BLaER1 treated with 17β-estradiol and CSF1 and Interleukin-3, amounts not matched to agents 10 nM and 100 nM (cell line): ENCODE data around the gene DCBLD1.

Source experiments
- H3K27ac ChIP-seq, 11 experiments: shearing (Covaris generic); formaldehyde crosslinking; 2 replicates each; pipeline ENCODE4 v1.8.1; 2022
- H3K27me3 ChIP-seq, 11 experiments: shearing (Covaris generic); formaldehyde crosslinking; 2 replicates each; pipeline ENCODE4 v1.8.1; 2022
- H3K36me3 ChIP-seq, 11 experiments: shearing (Covaris generic); formaldehyde crosslinking; 2 replicates each; pipeline ENCODE4 v1.8.1; 2022
- H3K4me1 ChIP-seq, 10 experiments: shearing (Covaris generic); formaldehyde crosslinking; 2 replicates each; pipeline ENCODE4 v1.8.1; 2022
- H3K4me2 ChIP-seq, 11 experiments: shearing (Covaris generic); formaldehyde crosslinking; 2 replicates each; pipeline ENCODE4 v1.8.1; 2022
- H3K4me3 ChIP-seq, 10 experiments: shearing (Covaris generic); formaldehyde crosslinking; 2 replicates each; pipeline ENCODE4 v1.8.1; 2022
- H3K9ac ChIP-seq, 11 experiments: shearing (Covaris generic); formaldehyde crosslinking; 2 replicates each; pipeline ENCODE4 v1.8.1; 2022
- H3K9me3 ChIP-seq, 11 experiments: shearing (Covaris generic); formaldehyde crosslinking; replicated peaks in 1 of 11; 2 replicates each; pipeline ENCODE4 v1.8.1; 2022
- H4K20me1 ChIP-seq, 11 experiments: shearing (Covaris generic); formaldehyde crosslinking; 2 replicates each; pipeline ENCODE4 v1.8.1; 2022
- Cebpa-rat ChIP-seq, 11 experiments: shearing (Covaris generic); IDR thresholded peaks; 2 replicates each; pipeline ENCODE4 v1.8.1; 2022

Gene DCBLD1

GRCh38 chr6:117595099-117595923 is 112.8 kb downstream of the DCBLD1 start:
- Histone ChIP-seq H3K4me3 (no peak overlapping the region), H3K9me3 (peaks cover 18 to 55% (median 42%) of the 10 kb centered on the region in 11 experiments), H3K4me1 (peaks cover 4 to 13% (median 12%) of the 10 kb centered on the region in 10 experiments), H3K27ac (no peak overlapping the region), H3K36me3 (peaks cover 40 to 97% (median 58%) of the 10 kb centered on the region in 11 experiments), H4K20me1 (peaks cover 15 to 60% (median 38%) of the 10 kb centered on the region in 11 experiments; a peak in 19 of 22 replicates), H3K4me2 (no peak overlapping the region), H3K9ac (no peak overlapping the region), H3K27me3 (no peaks in the 10 kb centered on the region)
- TF ChIP-seq Cebpa-rat (IDR thresholded peaks at IDR 0.05) = no peak

DNA sequence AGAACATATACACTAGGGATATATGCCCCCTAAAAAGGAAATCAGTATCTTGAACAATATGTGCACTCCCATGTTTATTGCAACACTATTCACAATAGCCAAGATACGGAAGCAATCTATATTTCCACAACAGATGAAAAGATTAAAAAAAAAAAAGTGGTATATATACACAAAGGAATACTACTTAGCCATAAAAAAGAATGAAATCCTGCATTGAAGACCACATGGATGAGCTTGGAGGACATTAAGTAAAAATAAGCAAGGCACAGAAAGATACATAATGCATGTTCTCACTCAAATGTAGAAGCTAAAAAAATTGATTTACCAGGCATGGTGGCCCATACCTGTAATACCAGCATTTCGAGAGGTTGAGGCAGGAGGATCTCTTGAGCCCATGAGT is 115.3 kb downstream of the DCBLD1 start:
- Histone ChIP-seq H3K9me3 (peaks cover 18 to 39% (median 31%) of the 10 kb centered on the region in 11 experiments), H3K27ac (no peak overlapping the region), H4K20me1 (peaks cover 15 to 48% (median 34%) of the 10 kb centered on the region in 11 experiments; a peak in 16 of 22 replicates), H3K4me3 (no peak overlapping the region; a peak in 1 of 20 replicates), H3K9ac (no peak overlapping the region), H3K36me3 (peaks cover 22 to 73% (median 39%) of the 10 kb centered on the region in 11 experiments), H3K4me2 (no peak overlapping the region), H3K27me3 (no peaks in the 10 kb centered on the region), H3K4me1 (peaks cover 7 to 22% (median 19%) of the 10 kb centered on the region in 10 experiments)
- TF ChIP-seq Cebpa-rat (IDR thresholded peaks at IDR 0.05) = no peak
